IPS DF 6.9 (cell line): ENCODE results near the gene EML6.

ENCODE experiments used
- DNase-seq: peaks from one replicate; pipeline ENCODE4 v3.0.0-alpha.2; 2013; ENCODE audit warnings: low read depth, low spot score
- H3K27ac ChIP-seq: one replicate; pipeline ENCODE4 v1.5.1; 2013; ENCODE audit warnings: low read length, control low read depth
- H3K27me3 ChIP-seq: 2 replicates; pipeline ENCODE4 v1.6.1; 2013; ENCODE audit warnings: mild to moderate bottlenecking, low read length; ENCODE audit not compliant: control insufficient read depth, insufficient read depth
- H3K36me3 ChIP-seq: 2 replicates; pipeline ENCODE4 v1.6.1; 2013; ENCODE audit warnings: low read length; ENCODE audit not compliant: control insufficient read depth, insufficient read depth
- H3K4me1 ChIP-seq: 2 replicates; pipeline ENCODE4 v1.6.1; 2013; ENCODE audit warnings: low read length; ENCODE audit not compliant: control insufficient read depth, insufficient read depth
- H3K4me3 ChIP-seq: 2 replicates; pipeline ENCODE4 v1.5.1; 2013; ENCODE audit warnings: mild to moderate bottlenecking, low read length
- H3K9me3 ChIP-seq: 2 replicates; pipeline ENCODE4 v1.6.1; 2013; ENCODE audit warnings: low read length, inconsistent platforms; ENCODE audit not compliant: control insufficient read depth, insufficient read depth
- WGBS: extraction: QIAGEN DNeasy Blood & Tissue Kit; methylation state at CpG from one replicate; pipeline ENCODE4 v1.1.7; 2013; ENCODE audit warnings: mixed read lengths, missing lambda C conversion rate; ENCODE audit not compliant: insufficient read length, insufficient coverage; 5-methylcytosine and 5-hydroxymethylcytosine counted together

EML6 gene

DNA sequence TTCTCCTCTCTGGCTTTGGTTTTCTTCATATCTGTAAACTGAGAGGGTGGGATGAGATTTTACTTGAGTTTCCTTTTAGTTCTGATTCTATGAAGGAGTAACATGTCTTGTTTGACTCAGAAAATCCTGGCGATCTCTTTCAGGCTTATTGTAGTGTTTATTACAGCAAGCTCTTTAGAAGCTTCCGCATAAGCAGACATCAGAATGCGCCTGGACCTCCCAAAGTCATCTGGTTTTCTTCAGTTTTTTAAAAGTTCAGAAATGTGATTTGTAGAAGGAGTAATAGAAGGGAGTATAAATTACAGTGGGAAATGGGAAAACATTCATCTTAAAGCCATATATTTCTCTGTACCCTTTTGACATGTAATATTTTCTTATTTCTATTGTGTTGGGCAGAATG lies 68.4 kb downstream of the EML6 start:
- Histone ChIP-seq H3K4me3 (no peak overlapping the region), H3K27ac (no peak overlapping the region), H3K27me3 (no peaks in the 10 kb centered on the region), H3K9me3 (no peaks in the 10 kb centered on the region), H3K36me3 (no peaks in the 10 kb centered on the region), H3K4me1 (no peaks in the 10 kb centered on the region)
- DNase-seq, result no peak
- no CpG with 5 or more reads among the region's 3 CpGs for WGBS

- H3K36me3 ChIP-seq, result no peaks in the 10 kb centered on the region
- no peaks in the 10 kb centered on the region for H3K27me3 ChIP-seq
- no peaks in the 10 kb centered on the region for H3K9me3 ChIP-seq
- no peak overlapping the region for H3K4me3 ChIP-seq
- no peak overlapping the region for H3K27ac ChIP-seq
- WGBS, result no CpG with 5 or more reads among the region's 4 CpGs
- no peaks in the 10 kb centered on the region for H3K4me1 ChIP-seq
- DNase-seq, result no peak
Observed at GRCh38 chr2:54797307-54797706, 73.8 kb downstream of the EML6 start.

DNA sequence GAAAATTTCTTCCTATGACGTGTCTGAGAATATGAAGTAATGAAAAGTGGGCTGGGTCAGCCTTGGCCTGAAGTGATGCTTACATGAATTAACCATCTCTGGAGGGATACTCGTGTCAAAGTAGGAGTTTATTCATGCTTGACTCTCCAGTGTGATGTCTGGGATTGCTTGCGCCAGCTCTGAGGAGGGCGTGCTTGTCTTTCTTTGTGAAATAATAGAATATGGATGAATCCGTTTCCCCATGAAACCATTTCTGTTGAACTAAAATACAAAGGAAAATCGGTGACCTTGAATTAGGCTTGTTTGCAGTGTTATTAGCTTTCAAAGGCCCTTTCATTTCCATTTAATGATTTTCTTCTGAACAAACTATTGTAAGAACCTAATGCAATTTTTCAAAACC lies 77.9 kb downstream of the EML6 start:
- Histone ChIP-seq H3K27ac (no peak overlapping the region), H3K27me3 (no peaks in the 10 kb centered on the region), H3K36me3 (no peaks in the 10 kb centered on the region), H3K4me1 (no peaks in the 10 kb centered on the region), H3K4me3 (no peak overlapping the region), H3K9me3 (no peaks in the 10 kb centered on the region)
- DNase-seq, result no peak
- no CpG with 5 or more reads among the region's 6 CpGs for WGBS

DNA sequence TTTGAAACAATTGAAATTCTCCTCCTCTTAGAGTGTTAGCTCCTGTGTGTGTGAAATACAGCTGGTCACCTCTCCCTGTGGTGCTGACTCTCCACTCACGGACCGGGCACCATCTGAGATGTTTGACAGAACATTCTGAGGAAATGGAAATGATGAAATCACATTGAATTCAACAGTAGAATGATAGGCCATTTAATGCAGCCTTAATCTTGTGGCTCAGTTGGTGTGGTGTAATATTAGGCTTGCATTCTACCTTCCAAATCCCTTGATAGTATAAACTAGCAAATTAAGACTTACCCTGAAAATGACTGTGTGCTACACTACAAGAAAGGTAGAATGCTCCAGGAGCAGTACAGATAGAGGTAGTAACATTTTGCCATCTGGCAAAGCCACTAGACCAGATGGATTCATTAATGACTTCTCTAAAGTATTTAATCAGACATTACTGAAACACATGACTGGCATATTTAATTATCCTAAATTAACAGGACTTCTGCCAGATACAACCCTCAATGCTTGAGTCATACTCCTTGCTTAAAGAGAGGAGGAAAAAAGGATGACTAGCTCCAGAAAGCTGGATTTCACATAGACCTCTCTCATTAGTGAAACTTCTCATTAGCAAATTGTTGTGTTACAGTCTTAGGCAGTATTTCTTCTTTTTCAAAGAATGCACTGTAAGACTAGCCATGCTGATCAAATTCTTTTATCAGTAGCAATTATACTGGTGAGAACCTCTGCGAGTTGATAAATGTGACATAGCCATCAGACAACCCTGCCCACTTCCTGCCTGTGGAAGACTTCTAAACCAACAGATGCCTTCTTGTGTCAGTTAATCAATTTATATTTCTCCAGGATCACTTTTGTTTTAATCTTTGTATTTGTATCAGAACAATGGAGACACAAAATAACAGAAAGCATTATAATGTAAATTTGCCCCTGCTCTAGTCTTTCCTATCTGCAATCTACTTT lies 80.6 kb downstream of the EML6 start:
- no peaks in the 10 kb centered on the region for H3K36me3 ChIP-seq
- H3K9me3 ChIP-seq, result no peaks in the 10 kb centered on the region
- no peaks in the 10 kb centered on the region for H3K4me1 ChIP-seq
- no peak overlapping the region for H3K4me3 ChIP-seq
- no peak for DNase-seq
- no peaks in the 10 kb centered on the region for H3K27me3 ChIP-seq
- whole genome bisulfite sequencing, result no CpG with 5 or more reads among the region's 3 CpGs
- no peak overlapping the region for H3K27ac ChIP-seq

- no CpG with 5 or more reads among the region's 1 CpG for WGBS
- Histone ChIP-seq H3K9me3 (no peaks in the 10 kb centered on the region), H3K4me1 (no peaks in the 10 kb centered on the region), H3K36me3 (no peaks in the 10 kb centered on the region), H3K27ac (no peak overlapping the region), H3K27me3 (no peaks in the 10 kb centered on the region), H3K4me3 (no peak overlapping the region)
- DNase-seq, result no peak
Observed at GRCh38 chr2:54805255-54805654, 81.8 kb downstream of the EML6 start.

DNA sequence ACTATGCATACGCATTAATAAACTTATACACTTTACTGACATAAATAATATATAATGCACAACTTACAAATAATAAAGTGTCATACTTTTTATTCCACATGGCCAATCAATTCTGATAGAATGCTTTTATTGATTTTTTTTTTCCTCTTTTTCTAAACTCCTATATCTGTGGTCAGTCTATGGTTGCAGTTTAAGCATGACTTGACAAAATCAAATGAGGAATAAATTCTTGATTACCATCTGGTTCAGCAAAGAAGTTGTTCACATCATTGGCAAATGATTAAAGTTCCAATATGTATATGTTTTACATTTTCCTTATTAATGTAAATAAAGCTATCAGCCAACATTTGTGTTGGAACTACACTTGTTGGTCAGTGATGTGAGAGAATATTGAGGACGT lies 83.5 kb downstream of the EML6 start:
- H3K27me3 ChIP-seq, result no peaks in the 10 kb centered on the region
- DNase-seq, result no peak
- H3K27ac ChIP-seq, result no peak overlapping the region
- WGBS, result no CpG with 5 or more reads among the region's 2 CpGs
- H3K4me3 ChIP-seq, result no peak overlapping the region
- no peaks in the 10 kb centered on the region for H3K9me3 ChIP-seq
- no peaks in the 10 kb centered on the region for H3K4me1 ChIP-seq
- H3K36me3 ChIP-seq, result no peaks in the 10 kb centered on the region

GRCh38 chr2:54808661-54809060 lies 85.2 kb downstream of the EML6 start:
- no peak for DNase-seq
- no peak overlapping the region for H3K27ac ChIP-seq
- H3K4me3 ChIP-seq, result no peak overlapping the region
- no peaks in the 10 kb centered on the region for H3K36me3 ChIP-seq
- WGBS, result no CpG with 5 or more reads among the region's 1 CpG
- no peaks in the 10 kb centered on the region for H3K9me3 ChIP-seq
- no peaks in the 10 kb centered on the region for H3K4me1 ChIP-seq
- H3K27me3 ChIP-seq, result no peaks in the 10 kb centered on the region

- Histone ChIP-seq H3K27me3 (no peaks in the 10 kb centered on the region), H3K36me3 (no peaks in the 10 kb centered on the region), H3K9me3 (no peaks in the 10 kb centered on the region), H3K27ac (no peak overlapping the region), H3K4me3 (no peak overlapping the region), H3K4me1 (no peaks in the 10 kb centered on the region)
- no peak for DNase-seq
Observed at GRCh38 chr2:54809819-54810218, 86.4 kb downstream of the EML6 start.

- Histone ChIP-seq H3K4me1 (no peaks in the 10 kb centered on the region), H3K9me3 (no peaks in the 10 kb centered on the region), H3K27ac (no peak overlapping the region), H3K36me3 (no peaks in the 10 kb centered on the region), H3K27me3 (no peaks in the 10 kb centered on the region), H3K4me3 (no peak overlapping the region)
- no CpG with 5 or more reads among the region's 3 CpGs for WGBS
- DNase-seq, result no peak
Observed at GRCh38 chr2:54810246-54810645, 86.8 kb downstream of the EML6 start.

GRCh38 chr2:54813584-54813983 lies 90.1 kb downstream of the EML6 start:
- no peaks in the 10 kb centered on the region for H3K36me3 ChIP-seq

More at GRCh38 chr2:54813584-54813983, 90.1 kb downstream of the EML6 start:
- Histone ChIP-seq H3K27ac (no peak overlapping the region), H3K4me1 (no peaks in the 10 kb centered on the region), H3K9me3 (no peaks in the 10 kb centered on the region), H3K27me3 (no peaks in the 10 kb centered on the region), H3K4me3 (no peak overlapping the region)
- DNase-seq, result no peak
- WGBS, result no CpG with 5 or more reads among the region's 1 CpG
